GM18873 (cell line): Measurements from ENCODE around the gene DMPK.

ENCODE experiments used
- ATAC-seq: cut with Tn5 transposase; IDR thresholded peaks from one replicate; pipeline ENCODE4 v1.9.1; 2021; ENCODE audit warnings: mild to moderate bottlenecking, moderate library complexity, moderate number of reproducible peaks; ENCODE audit not compliant: unreplicated experiment, low FRiP score

The DMPK gene, protein sequence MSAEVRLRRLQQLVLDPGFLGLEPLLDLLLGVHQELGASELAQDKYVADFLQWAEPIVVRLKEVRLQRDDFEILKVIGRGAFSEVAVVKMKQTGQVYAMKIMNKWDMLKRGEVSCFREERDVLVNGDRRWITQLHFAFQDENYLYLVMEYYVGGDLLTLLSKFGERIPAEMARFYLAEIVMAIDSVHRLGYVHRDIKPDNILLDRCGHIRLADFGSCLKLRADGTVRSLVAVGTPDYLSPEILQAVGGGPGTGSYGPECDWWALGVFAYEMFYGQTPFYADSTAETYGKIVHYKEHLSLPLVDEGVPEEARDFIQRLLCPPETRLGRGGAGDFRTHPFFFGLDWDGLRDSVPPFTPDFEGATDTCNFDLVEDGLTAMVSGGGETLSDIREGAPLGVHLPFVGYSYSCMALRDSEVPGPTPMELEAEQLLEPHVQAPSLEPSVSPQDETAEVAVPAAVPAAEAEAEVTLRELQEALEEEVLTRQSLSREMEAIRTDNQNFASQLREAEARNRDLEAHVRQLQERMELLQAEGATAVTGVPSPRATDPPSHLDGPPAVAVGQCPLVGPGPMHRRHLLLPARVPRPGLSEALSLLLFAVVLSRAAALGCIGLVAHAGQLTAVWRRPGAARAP

DNA sequence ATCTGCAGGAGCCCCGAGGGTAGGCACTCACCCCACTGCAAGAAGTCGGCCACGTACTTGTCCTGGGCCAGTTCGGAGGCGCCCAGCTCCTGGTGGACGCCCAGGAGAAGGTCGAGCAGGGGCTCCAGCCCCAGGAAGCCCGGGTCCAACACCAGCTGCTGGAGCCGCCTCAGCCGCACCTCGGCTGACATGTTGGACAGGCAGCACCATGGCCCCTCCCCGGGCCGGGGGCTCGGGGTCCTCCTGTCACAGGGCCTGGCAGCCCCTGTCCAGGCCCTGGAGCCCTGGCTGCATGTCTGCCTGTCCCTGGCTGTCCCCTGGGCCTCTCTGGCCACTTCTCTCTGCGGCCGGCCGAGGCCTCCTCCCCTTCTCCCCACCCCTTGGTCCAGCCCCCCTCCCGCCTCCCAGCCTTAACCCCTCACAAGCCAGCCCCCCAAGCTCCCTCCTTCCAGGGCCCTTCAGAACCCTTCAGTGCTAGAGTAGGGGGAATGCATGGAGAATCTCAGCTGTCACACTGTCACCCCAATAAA, at the start of gene DMPK:
Gene DMPK, minus strand, starts transcription at position 329 of the 530 bp plus-strand sequence. Its CDS starts 138 bp downstream, at position 191.
- no peak for ATAC-seq

DNA sequence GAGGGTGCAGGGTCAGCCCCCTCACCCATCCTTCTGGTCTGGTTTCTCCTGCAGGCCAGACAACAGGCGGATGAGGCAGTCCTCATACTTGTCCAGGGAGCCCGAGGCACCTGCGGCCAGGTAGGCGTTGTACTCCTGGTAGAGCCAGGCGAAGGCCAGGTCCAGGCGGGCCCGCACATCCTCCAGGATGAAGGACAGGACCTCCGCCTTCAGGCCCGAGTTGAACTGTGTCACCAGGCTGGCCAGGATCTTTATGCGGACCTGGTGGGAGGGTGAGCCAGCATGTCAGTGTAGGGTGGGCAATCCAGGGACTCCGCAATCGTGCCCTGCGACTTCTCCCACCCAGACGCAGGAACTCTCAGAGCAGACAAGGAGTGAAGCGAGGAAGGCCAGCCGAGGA, 46.7 kb upstream of the DMPK start:
- no peak for ATAC-seq

DNA sequence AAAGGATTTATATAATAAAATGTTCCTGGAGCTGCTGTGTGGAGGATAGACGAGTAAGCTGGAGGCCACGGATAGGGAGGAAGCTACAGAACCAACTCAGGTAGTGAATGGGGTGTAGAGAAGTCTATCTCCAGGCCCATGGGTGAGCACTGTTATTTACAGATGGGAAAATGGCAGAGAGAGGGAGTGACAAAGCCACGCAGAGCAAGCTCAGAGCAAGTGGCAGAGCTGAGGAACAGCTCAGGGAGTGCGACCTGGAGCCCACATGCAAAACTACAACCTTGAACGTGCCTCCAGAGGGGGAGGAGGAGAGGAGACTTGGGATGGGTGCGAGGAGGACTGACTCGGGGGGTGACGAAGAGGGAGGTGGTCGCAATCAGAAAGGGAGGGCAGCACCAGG, 46.2 kb upstream of the DMPK start:
- no peak for ATAC-seq

DNA sequence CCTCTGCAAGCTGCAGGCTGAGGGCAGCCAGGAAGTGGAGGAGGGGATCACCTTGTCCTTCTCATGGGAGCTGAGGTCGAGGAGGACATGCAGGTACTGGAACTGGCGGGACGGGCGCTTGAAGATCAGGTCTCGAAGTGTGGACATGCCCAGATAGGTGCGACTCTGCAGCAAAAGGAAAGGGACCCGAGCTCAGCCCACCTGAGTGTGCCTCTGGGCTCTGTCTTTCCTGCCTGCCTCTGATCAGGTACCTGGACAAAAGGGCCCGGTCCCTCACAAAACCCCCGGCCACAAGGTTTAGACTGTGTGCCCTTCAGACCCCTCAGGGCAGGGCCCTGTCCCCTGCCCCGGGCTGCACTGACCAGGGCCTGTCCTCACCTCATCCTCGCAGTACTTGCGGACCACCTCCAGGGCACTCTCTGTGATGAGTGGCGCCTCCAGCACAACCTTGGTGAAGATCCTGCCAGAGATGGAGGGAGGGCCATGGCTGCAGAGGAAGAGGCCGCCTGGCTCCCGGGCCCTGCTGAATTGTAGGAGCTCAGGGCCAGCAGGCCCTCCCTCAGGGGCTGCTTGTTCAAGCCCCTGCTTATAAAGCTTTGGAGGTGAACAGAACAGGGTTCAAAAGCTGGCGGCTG, 45.3 kb upstream of the DMPK start:
- ATAC-seq, result no peak

DNA sequence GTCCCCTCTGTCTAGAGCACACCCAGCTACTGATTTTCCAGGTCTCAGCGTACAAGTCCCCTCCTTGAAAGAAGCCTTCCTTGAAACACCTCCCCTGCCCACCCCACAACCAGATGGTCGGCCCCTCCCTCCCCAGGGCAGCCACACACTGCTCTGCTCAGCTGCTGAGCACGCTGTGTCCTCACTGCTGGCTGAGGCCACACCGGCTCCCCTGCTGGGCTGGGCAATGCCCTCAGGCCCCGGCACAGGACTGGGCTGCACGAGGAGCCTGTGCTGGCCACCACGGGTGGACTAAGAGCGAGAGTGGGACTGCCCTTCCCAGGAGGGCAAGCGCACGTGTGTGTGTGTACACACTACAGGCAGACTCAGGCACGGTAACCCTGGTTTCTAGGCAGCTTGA, 44.6 kb upstream of the DMPK start:
- no peak for ATAC-seq

DNA sequence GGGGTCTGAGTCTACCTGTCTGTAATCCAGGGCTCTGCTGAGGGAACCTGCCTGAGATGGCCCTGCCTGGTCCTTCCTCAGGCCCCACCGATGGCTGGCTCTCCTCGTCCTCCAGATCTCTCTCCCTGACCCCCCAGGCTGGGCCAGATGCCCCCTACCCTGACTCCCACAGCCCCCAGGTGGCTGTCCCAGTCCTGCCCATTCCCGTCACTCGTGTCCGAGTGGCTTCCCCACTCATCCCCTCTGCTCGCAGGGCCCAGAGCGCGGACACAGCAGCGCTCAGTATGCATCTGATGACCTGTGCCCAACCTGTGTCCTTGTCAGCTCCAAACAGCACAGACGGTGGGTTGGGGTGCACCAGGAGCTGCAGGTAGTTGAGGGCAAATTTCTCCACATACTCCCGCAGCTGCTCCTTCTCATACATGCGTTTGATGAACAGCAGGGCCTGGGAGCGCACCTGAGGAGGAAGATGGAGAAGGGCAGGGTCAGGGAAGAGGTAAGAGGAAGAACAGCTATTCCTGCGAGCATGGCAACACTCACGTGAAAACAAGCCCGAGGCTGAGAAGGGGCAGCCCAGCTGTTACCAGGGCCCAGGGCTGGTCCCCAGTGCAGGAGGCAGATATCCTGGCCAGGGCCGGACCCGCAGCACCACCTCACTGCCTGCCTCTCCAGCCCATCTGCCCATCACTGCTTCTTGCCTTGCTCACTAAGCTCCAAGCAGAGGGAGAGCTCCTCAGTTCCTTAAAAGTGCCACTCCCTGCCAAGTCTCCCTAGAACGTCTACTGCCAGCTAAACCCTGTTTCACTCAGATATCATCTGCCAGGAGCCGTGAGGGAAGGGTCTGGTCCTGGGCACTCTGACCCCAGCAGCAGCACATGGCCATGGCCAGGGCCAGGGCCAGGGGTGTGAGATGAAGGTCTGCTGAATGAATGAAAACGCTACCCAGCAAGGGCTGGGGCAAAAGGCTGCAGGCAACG, 43.9 kb upstream of the DMPK start:
- ATAC-seq, result no peak

DNA sequence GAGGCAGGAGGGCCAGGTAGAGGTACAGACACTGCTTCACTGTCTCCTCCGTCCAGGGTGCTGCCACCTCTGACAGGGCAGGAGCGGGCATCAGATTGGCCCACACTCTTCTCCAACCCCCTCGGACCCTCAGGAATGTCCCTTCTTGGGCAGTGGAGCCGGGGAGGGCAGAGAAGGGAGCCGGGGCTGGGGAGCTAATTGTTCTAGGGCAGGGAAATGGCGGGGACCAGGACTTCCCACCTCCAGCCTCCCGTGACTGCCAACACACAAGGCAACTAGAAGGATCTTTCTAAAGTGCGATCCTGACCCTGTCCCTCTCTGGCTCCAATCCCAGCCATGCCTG, 42.9 kb upstream of the DMPK start:
- no peak for ATAC-seq

DNA sequence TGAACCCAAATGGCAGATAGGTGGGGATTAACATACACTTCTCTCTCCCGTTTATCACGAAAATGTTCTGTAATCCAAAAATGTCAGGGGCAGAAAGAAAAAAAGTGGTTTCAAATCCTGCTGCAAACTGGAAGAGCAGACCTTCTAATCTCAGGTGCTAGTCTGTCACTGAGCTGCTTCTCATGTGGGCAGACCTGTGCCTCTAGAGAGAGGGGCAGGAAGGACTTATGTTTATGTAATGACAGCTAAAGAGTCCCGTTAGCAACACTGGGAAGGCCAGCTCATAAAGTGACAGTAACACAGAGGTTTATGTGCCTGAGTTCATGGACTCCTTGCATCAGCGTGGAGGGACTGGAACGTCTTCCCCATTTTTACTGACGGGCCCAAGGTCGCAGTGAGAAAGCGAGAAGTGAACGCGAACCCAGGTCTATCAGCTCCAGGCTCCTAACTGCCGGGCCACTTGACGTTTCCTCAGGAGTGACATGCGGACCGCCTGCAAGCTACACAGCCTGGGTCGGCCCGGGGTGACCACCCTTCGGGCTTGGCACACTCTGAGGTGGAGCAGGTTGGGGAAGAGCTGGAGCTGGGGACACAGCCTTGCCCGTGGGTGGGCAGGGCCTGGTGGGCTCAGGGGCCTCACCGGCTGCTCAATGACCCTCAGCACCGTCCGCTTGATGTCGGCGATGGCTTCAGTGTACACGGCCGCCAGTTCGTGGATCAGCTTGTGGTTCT, 42.4 kb upstream of the DMPK start:
- no peak for ATAC-seq

DNA sequence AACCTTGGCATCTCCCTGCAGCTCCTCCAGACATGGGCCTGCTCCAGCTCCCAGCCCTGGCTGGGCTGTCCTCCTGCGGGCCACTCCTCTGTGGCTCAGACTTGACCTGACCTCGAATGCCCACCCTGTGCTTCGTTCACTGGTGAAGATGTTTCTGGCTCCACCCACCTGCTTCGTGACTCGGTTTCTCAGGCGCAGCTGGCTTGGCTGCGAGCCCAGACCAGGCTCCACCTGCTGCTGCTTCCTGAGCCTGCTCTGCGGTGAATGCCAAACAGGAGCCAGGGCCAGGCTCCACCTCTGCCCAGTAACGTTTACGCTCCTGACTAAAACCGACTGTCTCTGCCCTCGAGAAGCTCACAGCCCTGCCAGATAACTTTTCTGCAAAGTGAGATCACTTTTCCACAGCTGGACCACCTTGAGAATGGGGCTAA, 41.8 kb upstream of the DMPK start:
- no peak for ATAC-seq

DNA sequence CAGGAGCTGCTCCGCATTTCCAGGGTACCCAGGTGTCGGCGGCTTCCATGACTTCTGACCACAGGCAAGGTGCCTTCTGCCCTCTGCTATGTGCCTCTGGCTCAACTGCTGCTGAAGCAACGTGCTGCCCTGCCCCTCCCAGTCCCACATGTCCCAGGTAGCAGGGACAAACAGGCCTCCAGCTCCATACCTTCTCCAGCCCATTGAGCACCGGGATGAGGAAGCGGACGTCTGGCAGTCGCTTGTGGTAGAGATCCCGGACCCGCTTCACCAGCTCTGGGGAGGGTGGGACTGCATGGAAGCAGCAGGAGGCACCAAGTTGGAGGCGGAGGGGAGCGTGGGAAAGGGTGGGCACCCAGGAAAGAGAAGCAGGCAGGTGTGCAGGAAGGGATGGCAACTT, 40.9 kb upstream of the DMPK start:
- no peak for ATAC-seq

DNA sequence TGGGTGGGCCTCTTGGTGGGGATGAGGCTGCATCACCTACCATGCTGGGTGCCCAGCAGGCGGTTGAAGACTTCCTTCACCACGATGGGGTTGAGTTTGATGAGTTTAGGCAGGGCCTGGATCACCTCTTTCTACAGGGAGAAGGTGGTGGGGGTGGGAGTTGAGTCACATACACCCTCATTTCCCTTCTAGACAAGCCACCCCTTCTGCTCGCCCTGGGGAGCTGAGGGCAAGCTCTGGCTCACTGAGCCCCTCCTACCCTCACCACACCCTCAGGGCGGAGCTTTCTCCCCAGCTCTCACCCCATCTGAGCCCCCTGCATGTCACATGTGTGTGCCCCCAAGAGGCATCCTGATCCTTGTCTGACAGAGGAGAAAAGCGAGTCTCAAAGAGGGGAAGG, 40.4 kb upstream of the DMPK start:
- ATAC-seq, result no peak

DNA sequence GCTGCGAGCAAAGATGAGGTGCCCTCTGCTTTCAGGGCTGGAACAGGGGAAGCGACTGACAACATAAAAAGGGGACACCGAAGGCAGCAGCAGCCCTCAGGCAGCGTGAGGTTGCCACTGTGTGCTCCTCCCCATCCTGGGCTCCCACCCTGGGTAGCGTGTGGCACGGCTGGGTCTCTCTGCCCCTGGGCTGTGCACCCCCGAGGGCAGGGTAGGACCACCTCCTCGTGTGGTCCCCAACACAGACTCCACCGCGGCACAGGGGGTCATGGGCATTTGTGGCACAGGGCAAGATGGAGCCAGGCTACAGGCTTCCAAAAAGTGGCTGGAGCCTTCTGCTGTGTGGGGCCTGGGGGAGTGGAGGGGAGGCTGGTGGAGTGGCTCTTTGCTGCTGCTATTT, 39.3 kb upstream of the DMPK start:
- ATAC-seq, result no peak

DNA sequence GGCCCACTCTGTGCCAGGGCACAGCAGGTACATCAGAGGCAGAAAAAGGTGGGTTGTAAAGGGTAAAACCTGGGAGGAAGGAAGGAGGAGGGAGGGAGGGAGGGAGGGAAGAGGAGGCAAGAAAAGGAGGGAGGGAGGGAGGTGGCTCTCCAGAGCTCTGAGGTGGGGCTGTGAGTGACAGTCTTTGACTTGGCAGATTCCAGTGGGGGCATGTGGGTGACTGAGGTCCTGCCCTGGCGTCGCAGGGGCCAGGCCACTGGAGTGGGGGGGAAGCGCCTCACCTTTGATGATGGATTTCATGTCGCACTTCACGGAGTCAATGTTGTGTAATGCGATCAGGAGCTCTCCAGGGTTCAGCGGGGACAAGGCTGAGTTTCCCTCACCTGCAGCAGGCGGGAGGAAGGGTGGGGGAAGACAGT, 38.8 kb upstream of the DMPK start:
- no peak for ATAC-seq

DNA sequence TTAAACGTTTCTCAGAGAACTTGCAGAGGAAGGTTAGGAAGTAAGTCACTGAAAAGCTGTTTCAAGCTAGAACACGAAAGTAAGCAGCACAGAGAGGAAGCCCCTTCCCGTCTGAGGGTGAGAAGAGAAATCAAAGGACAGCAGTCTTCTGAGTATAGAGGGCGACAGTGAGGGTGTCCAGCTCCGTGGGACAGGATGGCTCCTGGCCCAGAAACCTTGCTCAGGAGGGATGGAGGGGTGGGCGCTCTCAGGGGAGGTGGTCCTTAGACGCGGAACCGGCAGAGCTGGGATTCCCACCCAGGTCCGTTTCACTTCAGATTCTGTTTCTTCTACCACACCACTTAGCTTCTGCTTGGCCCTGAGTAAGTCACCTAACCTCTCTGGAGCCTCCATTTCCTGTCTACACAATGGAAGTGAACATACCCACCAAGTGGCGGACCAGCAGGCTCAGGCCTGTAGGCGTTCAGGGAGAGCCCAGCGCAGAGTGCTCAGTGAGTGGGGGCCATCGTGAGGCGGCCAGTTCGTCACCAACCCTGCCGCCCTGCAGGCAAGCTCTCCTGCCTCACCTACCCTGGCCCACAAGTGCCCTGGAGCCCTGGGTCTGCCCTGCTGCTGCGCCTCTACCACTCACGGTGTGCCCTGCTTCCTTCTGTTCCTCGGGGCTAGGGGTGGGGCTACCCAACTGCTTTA, 38.3 kb upstream of the DMPK start:
- no peak for ATAC-seq

DNA sequence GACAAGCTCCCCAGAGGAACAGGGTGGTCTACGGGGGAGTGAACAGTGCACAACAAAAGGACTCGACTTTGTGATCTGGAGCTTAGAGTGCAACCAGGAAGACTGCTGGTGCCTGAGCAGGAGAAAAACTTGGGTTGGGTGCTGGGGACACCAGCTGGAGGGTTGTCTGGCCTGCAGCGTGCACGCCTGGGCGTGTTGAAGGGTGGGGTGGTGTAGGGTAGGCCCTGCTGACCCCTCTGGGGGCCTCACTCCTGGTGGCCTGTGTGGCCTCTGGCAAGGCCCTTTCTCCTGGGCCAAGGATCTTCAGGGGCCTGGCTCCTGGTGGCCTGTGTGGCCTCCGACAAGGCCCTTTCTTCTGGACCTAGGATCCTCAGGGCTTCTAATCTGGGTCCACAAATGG, 37.5 kb upstream of the DMPK start:
- no peak for ATAC-seq

DNA sequence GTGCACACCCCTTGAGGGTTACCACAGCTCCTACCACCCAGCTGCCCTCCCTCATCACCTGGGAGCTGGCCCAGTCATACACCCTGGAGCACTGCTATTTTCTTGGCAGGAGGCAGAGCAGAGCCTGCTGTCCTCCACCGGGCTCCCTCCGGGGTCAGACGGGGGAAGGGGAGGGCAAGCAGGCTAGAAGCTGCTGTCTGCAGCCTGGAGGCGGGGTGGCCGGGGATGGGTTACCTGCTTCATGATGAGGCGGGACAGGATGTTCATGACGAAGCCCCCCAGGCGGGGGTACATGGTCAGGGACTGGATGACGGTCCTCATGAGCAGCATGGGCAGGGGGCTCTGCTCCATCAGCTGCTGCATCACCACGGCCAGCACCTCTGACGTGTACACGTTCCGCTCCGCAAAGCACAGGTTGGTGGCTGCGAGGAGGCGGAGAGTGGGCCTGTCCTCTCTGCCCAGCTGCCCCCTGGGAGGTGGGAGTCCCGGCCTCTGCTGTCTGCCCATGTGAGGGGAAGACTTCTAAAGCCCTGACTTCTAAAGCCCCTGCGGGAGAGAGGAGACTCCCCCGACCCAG, 35.5 kb upstream of the DMPK start:
- peak; percentile 9 for ATAC-seq

DNA sequence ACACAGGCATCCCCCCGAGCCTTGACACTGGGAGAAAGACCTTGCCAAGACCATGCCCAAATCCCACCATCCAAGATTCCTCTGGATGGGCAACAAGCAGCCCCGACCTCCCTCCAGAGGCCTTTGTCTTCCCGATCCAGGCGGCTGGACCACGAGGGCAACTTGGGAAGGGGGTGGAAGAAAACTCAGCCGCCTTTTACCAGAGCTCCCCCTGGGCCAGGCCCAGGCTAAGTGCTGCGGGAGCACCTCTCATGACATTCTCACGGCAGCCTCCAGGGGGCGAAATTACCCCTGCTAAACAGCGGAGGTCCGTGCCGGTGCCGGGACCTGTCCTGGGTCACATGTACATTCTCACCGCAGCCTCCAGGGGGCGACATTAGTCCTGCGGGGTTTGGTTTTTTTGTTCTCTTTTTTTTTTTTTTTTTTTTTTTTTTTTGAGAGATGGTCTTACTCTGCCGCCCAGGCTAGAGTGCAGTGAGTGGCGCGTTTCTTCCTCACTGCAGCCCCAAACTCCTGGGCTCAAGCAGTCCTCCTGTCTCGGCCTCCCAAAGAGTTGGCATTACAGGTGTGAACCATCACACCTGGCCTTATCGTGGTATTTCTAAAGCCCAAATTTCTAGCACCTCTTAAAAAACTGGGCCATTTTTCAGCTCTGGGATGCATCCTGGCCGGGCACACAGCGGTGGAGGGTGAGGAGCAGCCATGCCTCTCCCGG, 34.9 kb upstream of the DMPK start:
- peak; percentile 62 for ATAC-seq
